ENCODE results near the gene FEZ2. TPM values are rescaled to one million over a fixed set of nuclear protein-coding genes. Genes with fewer than 3 reads are reported as not detected.

Gene FEZ2
- total and polyA plus RNA-seq, 9 of the 15 experiments (the other 6 are each of a cell fraction or from before 2014, with no cell fraction given), result 9.9 to 35.5 (median 20.1) TPM

DNA sequence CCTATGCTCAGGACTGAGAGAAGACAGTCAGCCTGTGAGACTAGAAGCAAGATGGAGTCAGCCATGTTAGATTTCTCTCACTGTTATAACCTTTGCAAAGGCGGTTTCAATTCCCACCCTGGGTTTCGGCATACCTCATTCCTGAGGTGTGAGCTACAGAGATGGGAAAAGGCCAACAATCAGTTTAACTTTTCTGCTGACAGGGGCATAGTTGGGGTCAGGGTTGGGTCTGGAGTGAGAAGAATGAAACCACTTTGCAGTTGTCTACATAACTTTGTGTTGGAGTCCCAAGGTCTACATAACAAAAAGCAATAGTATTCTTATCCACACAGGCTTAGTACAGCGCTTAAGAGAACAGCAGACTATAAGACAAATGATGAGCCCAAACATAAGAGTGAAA lies 28.1 kb upstream of the FEZ2 start:
- Histone ChIP-seq H3K4me1 (replicated peaks in 1 of 2; ENCODE audit: control insufficient read depth in 2 of 2, insufficient read depth in 2 of 2, low read length in 2 of 2) (no peaks in the 10 kb centered on the region), H3K4me3 (no peak overlapping the region), H3K9ac (ENCODE audit: insufficient read depth in 1 of 2, low read depth in 2 of 2, low read length in 2 of 2) (no peak overlapping the region), H3K27me3 (ENCODE audit: control insufficient read depth in 2 of 2, insufficient read depth in 2 of 2, low read length in 2 of 2) (no peaks in the 10 kb centered on the region), H4K20me1 (replicated peaks; ENCODE audit: control insufficient read depth, insufficient read depth, low read length) (no peaks in the 10 kb centered on the region), H3K9me1 (ENCODE audit: control insufficient read depth, insufficient read depth, low read length) (no peaks in the 10 kb centered on the region), H3K27ac (ENCODE audit: extremely low read depth, low read depth, low read length) (no peak overlapping the region), H3K9me3 (replicated peaks; ENCODE audit: control insufficient read depth, insufficient read depth, low read depth, low read length) (peaks cover 2% of the 10 kb centered on the region; the same call in 1 of the 2 replicates), H3K36me3 (ENCODE audit: control insufficient read depth, insufficient read depth, low read length) (no peaks in the 10 kb centered on the region), H3K79me2 (ENCODE audit: control insufficient read depth, insufficient read depth, low read length) (no peaks in the 10 kb centered on the region), H3K4me2 (ENCODE audit: insufficient read depth, low read length) (no peak overlapping the region), H2AFZ (ENCODE audit: low read depth, low read length) (no peak overlapping the region)
- 7% methylated on average over 3 of the region's 3 CpGs for WGBS (ENCODE audit: insufficient coverage, low coverage, missing lambda C conversion rate)
- in situ Hi-C loops (cut with MboI) (no loop called here), intact Hi-C loops (cut with micrococcal nuclease) (no loop called here)
- TF ChIP-seq MTA3 (IDR thresholded peaks at IDR 0.05; ENCODE audit: borderline replicate concordance) (no peak), ZNF224 (CRISPR knock-in tag; IDR thresholded peaks at IDR 0.05) (no peak), EGR1 (conservative IDR thresholded peaks at IDR 0.05) (no peak), TRIM24 (IDR thresholded peaks at IDR 0.05) (no peak), SAFB2 (IDR thresholded peaks at IDR 0.05; ENCODE audit: borderline replicate concordance, low read depth, low read length, severe bottlenecking) (no peak), NELFE (IDR thresholded peaks at IDR 0.05; ENCODE audit: insufficient read depth, insufficient read length) (no peak), ZNF217 (CRISPR knock-in tag; IDR thresholded peaks at IDR 0.05) (no peak), SLC30A9 (CRISPR knock-in tag; IDR thresholded peaks at IDR 0.05) (no peak), ZNF133 (CRISPR knock-in tag; IDR thresholded peaks at IDR 0.05) (no peak)
- TF ChIP-seq, protein P1, sequence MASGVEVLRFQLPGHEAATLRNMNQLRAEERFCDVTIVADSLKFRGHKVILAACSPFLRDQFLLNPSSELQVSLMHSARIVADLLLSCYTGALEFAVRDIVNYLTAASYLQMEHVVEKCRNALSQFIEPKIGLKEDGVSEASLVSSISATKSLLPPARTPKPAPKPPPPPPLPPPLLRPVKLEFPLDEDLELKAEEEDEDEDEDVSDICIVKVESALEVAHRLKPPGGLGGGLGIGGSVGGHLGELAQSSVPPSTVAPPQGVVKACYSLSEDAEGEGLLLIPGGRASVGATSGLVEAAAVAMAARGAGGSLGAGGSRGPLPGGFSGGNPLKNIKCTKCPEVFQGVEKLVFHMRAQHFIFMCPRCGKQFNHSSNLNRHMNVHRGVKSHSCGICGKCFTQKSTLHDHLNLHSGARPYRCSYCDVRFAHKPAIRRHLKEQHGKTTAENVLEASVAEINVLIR (CRISPR knock-in tag; IDR thresholded peaks at IDR 0.05), result no peak
- TF ChIP-seq, protein P2, sequence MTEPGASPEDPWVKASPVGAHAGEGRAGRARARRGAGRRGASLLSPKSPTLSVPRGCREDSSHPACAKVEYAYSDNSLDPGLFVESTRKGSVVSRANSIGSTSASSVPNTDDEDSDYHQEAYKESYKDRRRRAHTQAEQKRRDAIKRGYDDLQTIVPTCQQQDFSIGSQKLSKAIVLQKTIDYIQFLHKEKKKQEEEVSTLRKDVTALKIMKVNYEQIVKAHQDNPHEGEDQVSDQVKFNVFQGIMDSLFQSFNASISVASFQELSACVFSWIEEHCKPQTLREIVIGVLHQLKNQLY (CRISPR knock-in tag; conservative IDR thresholded peaks at IDR 0.05), result no peak
- TF ChIP-seq, protein P3, sequence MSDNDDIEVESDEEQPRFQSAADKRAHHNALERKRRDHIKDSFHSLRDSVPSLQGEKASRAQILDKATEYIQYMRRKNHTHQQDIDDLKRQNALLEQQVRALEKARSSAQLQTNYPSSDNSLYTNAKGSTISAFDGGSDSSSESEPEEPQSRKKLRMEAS (CRISPR knock-in tag; IDR thresholded peaks at IDR 0.05), result no peak
- no peak for ATAC-seq
- BruUV-seq (replicated peaks), result no TSS peak
- ChIA-PET POLR2A (no interaction called here), CTCF (ENCODE audit: low intra/inter-chr PET ratio) (no interaction called here)
- no peak for FAIRE-seq
- DNase-seq (ENCODE audit: extremely low read depth in 1 of 4, low spot score in 3 of 4), result no peak

All from K562 (cell line).